Astrocyte of the cerebellum (primary cell): ENCODE results near the gene GGN.

Source experiments
- DNase-seq: peaks from one replicate; pipeline ENCODE4 v3.0.0-alpha.2; 2011; ENCODE audit warnings: low read depth
- H3K4me3 ChIP-seq: 2 replicates; pipeline ENCODE4 v1.5.1; 2011; ENCODE audit warnings: mild to moderate bottlenecking, low read depth, low read length, moderate library complexity
- CTCF ChIP-seq: IDR thresholded peaks from 2 replicates; pipeline ENCODE4 v1.5.1; 2012; ENCODE audit warnings: low read length, low read depth, moderate library complexity, mild to moderate bottlenecking; ENCODE audit errors: missing control alignments
- in situ Hi-C: cut with HindIII; loops from 2 replicates; pipeline ENCODE4 v1.10.0; 2017; ENCODE audit warnings: low sequenced_read_pairs

GGN gene

GRCh38 chr19:38383184-38383583 lies 4.7 kb downstream of the GGN start:
- no peak overlapping the region for H3K4me3 ChIP-seq
- DNase-seq, result no peak
- in situ Hi-C loops, result no loop called here
- no peak for TF ChIP-seq CTCF

DNA sequence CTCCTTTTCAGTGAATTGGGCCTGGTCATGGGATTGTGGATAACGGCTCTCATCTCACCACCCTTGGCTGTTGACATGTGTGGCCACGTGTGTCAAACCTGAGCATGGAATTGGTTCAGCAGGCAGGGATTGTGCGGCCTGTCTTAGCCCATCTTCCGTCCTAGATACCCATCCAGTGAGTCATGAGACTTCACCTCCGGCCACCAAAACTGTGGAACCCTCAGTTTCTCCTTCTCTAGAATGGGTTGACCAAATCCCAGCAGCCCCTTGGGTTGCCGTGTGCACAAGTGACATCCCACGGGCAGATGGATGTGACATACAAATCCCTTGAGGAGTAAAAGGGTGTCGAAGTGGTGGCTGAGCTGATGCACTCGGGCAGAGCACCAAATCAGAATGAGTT lies 6.7 kb downstream of the GGN start:
- no peak overlapping the region for H3K4me3 ChIP-seq
- no peak for TF ChIP-seq CTCF
- in situ Hi-C loops, result no loop called here
- no peak for DNase-seq

GRCh38 chr19:38378866-38379265 lies 9.0 kb downstream of the GGN start:
- H3K4me3 ChIP-seq, result no peak overlapping the region
- no peak for TF ChIP-seq CTCF
- DNase-seq, result no peak
- in situ Hi-C loops, result no loop called here

- in situ Hi-C loops, result no loop called here
- DNase-seq, result no peak
- H3K4me3 ChIP-seq, result no peak overlapping the region
- no peak for TF ChIP-seq CTCF
Measured at GRCh38 chr19:38377052-38377451, 10.8 kb downstream of the GGN start.

GRCh38 chr19:38376576-38376975 lies 11.3 kb downstream of the GGN start:
- H3K4me3 ChIP-seq, result no peak overlapping the region
- TF ChIP-seq CTCF, result no peak
- no peak for DNase-seq
- in situ Hi-C loops, result no loop called here

DNA sequence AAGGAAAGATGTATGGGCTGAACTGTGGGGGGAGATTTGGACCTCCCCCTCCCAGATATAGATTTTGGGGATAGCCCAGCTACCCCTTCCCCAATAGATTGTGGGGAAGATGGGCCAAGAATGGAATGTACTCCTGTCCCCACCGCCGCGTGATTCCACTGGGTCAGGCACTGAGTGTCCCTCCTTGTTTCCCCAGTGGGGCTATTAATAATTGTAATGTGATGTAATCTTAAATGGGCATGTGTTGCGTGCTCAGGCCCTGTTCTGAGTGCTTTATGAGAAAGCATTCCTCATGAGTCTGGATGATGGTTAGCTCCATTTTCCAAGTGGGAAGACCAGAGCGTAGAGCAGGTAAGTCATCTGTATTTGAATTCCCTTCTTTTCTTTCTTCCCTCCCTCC lies 12.1 kb downstream of the GGN start:
- TF ChIP-seq CTCF, result no peak
- H3K4me3 ChIP-seq, result peak overlapping the region; percentile 94
- DNase-seq, result no peak
- in situ Hi-C loops, result no loop called here

DNA sequence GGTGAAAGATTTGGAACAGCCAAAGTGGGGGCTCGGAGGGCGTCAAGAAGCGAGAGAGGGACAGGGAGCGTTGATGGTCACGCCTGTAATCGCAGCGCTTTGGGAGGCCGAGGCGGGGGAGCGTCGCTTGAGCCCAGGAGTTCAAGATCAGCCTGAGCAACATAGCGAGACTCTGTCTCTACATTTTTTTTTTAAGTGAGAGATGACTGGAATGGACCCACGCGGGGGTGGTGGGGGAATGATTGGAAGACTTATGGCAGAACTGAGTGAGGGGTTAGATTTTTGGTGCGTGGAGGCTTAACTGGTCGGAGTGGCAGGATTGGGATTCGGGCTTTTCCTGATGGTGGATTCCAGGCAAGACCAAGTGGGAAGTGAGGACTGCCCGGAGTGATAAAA lies 12.7 kb downstream of the GGN start:
- DNase-seq, result no peak
- TF ChIP-seq CTCF, result no peak
- peak overlapping the region; percentile 94 for H3K4me3 ChIP-seq
- in situ Hi-C loops, result no loop called here
